Amniotic stem cell (primary cell): ENCODE data around the gene PSG4.
"Not testable (repeated sequence)": the region's sequence is repeated elsewhere in the genome, so short reads cannot be mapped to it uniquely, and the experiment has no call there.

Experiments
- DNase-seq: peaks from one replicate; lab custom pipeline; 2025; lab: John Stamatoyannopoulos, UW

Gene PSG4

GRCh38 chr19:43198686-43199419 is 6.6 kb downstream of the PSG4 start:
- not testable (repeated sequence) for DNase-seq

- not testable (repeated sequence) for DNase-seq
These were observed 7.6 kb downstream of the PSG4 start for GRCh38 chr19:43197666-43198397.

- DNase-seq, result not testable (repeated sequence)
These were observed 11.0 kb downstream of the PSG4 start for GRCh38 chr19:43194397-43194796.

- not testable (repeated sequence) for DNase-seq
These were observed 12.9 kb downstream of the PSG4 start for GRCh38 chr19:43192381-43193155.

GRCh38 chr19:43188092-43188491 is 17.3 kb downstream of the PSG4 start:
- DNase-seq, result not testable (repeated sequence)

GRCh38 chr19:43186311-43186935 is 19.0 kb downstream of the PSG4 start, which contains the start of gene PSG5:
TSS of gene PSG5 (minus strand) at chr19:43186536. CDS start at chr19:43186405, 131 bp downstream.
- DNase-seq, result not testable (repeated sequence)

GRCh38 chr19:43181869-43182771 is 23.3 kb downstream of the PSG4 start:
- DNase-seq, result not testable (repeated sequence)

GRCh38 chr19:43179569-43180147 is 25.8 kb downstream of the PSG4 start:
- not testable (repeated sequence) for DNase-seq

GRCh38 chr19:43178577-43178976 is 26.9 kb downstream of the PSG4 start:
- not testable (repeated sequence) for DNase-seq

GRCh38 chr19:43165906-43166305 is 39.5 kb downstream of the PSG4 start:
- not testable (repeated sequence) for DNase-seq

- not testable (repeated sequence) for DNase-seq
These were observed 42.3 kb downstream of the PSG4 start for GRCh38 chr19:43163135-43163534.

- not testable (repeated sequence) for DNase-seq
These were observed 43.2 kb downstream of the PSG4 start for GRCh38 chr19:43162261-43162660.

- no peak for DNase-seq
These were observed 53.2 kb downstream of the PSG4 start for GRCh38 chr19:43152214-43152613.

- DNase-seq, result not testable (repeated sequence)
These were observed 55.6 kb downstream of the PSG4 start for GRCh38 chr19:43149788-43150187.

GRCh38 chr19:43148233-43148632 is 57.2 kb downstream of the PSG4 start:
- no peak for DNase-seq
